AG09309 (cell line): ENCODE data around the gene ART4.

Experiments
- DNase-seq: peaks from one replicate; pipeline ENCODE4 v3.0.0-alpha.2; 2010; ENCODE audit warnings: low read depth
- H3K4me3 ChIP-seq: 2 replicates; pipeline ENCODE4 v1.5.1; 2011; ENCODE audit warnings: mild to moderate bottlenecking, low read depth, low read length, moderate library complexity; ENCODE audit not compliant: control insufficient read depth
- TF ChIP-seq, protein P1 (sequence below): IDR thresholded peaks from 2 replicates; pipeline ENCODE4 v1.5.1; 2011; ENCODE audit warnings: mild to moderate bottlenecking, low read depth, low read length, inconsistent platforms; ENCODE audit not compliant: insufficient read depth, control insufficient read depth; ENCODE audit errors: missing control alignments

ART4 gene

DNA sequence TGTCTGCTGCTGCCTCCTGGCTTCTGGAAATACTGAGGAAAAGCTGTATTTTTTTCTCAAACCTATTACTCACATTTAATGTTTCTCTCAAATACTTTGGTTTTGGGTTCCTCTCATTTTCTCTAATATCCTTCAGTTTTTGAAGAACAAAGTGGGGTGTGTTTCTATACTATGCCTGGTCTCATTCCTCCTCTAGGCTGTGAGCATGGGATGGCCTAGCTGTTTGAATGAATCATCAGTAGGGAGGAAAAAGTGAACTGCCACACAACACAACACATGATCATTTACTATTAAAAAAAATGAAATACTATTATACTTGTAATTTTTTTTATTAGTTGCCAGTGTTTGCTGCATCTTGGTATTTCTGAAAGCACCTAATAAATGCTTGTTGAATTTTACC lies 18.1 kb downstream of the ART4 start:
- no peak overlapping the region for H3K4me3 ChIP-seq
- TF ChIP-seq, protein P1, sequence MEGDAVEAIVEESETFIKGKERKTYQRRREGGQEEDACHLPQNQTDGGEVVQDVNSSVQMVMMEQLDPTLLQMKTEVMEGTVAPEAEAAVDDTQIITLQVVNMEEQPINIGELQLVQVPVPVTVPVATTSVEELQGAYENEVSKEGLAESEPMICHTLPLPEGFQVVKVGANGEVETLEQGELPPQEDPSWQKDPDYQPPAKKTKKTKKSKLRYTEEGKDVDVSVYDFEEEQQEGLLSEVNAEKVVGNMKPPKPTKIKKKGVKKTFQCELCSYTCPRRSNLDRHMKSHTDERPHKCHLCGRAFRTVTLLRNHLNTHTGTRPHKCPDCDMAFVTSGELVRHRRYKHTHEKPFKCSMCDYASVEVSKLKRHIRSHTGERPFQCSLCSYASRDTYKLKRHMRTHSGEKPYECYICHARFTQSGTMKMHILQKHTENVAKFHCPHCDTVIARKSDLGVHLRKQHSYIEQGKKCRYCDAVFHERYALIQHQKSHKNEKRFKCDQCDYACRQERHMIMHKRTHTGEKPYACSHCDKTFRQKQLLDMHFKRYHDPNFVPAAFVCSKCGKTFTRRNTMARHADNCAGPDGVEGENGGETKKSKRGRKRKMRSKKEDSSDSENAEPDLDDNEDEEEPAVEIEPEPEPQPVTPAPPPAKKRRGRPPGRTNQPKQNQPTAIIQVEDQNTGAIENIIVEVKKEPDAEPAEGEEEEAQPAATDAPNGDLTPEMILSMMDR = no peak
- DNase-seq = no peak

DNA sequence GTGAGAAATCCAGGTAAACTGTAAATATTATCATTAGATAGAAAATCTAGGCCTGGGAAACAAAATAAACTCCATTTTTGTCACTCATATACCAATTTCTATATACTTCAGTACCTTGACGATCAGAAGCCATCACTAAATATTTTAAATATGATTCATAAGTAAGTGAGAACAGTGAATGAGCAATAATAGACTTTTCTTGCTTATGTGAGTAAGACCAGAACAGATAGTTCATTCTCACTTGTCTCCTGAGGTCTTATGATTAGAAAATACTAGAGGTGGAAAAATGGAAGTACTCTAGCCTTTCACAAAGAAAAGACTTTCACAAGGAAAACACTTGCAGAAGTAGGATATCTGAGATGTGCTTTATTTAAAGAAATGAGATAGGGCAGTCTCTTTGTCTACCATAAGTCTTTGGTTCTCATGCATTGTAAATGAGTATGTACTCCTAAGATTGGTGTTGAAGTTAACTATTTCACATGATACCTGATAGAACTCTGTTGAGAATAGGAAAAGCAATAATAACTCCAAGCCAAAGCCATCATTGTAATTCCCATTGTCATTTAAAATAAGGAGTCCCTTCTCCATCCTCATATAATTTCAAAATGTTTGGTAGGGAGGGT lies 19.2 kb downstream of the ART4 start:
- TF ChIP-seq, protein P1 = no peak
- DNase-seq = no peak

DNA sequence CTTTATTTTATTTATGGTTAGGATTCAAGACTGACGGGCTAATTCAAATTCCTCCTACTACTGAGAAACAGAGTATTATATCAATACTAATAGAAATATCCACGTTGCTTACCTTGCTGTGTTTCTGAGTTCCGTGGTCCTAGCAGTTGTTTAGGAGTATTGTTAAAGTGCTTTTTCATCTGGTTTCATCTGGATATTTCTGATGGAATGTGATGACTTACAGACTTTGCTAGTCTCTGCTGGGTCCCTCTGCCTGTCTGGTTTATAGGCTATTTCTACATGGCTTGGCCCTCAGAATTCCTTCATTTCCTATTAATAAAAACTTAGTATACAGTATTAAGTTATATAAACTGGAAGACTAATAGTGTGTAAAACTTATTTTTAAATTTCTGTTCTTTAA lies 29.3 kb downstream of the ART4 start, which contains the start of gene SMCO3:
Gene SMCO3, minus strand, starts transcription at position 169 of the 400 bp plus-strand sequence. CDS start 7,502 bp downstream, outside the sequence.
- DNase-seq = no peak
- TF ChIP-seq, protein P1 = no peak
- no peak within 1 kb of the TSS for H3K4me3 ChIP-seq

More for the DNA sequence above, 19.2 kb downstream of the ART4 start:
- H3K4me3 ChIP-seq = no peak overlapping the region

DNA sequence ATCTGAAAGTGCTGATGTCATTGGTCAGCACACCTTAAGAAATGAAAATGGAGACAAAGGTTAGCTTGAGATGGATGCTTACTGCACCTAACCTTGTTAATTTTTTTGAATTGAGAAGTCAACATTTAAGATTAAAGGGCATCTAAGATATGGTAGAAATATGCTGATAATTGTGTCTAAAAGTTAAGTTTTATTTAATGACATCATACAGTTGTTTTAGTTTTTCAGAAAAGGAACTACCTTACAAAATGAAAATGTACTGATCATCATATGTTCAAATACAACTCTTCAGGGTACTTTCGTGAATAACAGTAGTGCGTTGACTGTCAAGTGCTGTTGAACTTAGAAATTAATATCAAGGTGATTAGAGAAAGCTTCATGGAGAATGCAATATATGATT lies 31.8 kb downstream of the ART4 start:
- TF ChIP-seq, protein P1 = no peak
- no peak for DNase-seq
- H3K4me3 ChIP-seq = no peak overlapping the region

DNA sequence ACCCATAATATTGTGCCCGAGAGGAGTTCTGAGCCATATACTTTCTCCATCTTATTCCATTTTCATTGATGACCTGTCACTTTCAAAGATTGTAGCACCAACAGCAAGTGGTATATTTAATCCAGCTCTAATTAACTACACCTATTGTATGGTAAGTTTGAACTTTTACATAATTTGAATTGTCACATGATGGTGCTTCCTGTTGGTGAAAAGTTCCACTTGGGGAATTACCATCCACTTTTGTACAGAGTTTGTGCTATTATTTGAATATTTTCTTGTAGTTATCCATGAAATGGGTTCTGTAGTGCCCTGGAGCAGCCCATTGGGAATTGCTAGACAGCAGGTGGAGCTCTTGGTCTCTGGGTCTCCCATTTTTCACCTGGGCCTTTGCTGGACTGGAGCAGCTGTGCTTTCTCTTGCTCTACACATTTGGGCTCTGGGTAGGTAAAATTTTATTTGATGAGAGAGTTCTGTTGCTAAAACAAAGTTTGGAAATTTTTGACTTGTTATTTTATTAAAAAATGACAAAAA lies 32.3 kb downstream of the ART4 start:
- DNase-seq = no peak
- H3K4me3 ChIP-seq = no peak overlapping the region
- TF ChIP-seq, protein P1 = peak; percentile 66

DNA sequence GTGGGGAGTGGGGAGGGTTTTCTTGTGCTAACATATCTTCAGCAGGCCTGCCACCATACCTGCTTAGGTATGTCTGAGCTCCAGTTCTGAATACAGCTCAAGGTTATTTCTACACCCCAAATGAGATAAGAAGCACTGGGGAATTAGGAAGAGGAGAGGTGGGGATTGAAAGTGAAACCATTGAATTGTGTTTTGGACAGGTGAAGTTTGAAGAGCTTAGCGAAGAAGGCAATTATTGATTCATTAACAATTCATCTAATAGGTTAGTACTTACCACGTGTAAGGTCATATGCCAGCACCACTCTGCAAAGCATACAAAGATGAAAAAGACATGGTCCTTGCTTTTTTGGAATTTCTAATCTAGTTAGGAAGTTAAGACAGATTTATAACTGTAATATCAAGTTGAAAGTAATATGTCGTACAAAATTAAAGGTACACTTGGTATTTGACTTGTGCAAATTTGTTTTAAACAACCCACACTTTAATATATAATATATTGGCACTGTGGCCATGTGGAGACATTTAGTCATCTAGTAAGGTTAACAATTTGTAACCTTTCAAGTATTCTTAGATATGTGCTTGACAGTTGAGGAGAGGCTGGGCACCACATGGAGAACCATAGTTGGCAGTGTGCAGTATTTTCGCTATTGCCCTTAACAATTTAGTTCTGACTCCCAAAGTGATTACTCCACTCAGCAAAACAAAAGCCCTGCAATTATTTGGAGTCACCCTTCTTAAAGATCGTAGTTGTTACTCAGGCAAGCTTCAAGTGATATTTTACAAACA lies 33.0 kb downstream of the ART4 start:
- TF ChIP-seq, protein P1 = no peak
- no peak for DNase-seq
- H3K4me3 ChIP-seq = no peak overlapping the region
